D341Med (cell line): ENCODE results near the gene FAAP100.
A peak's percentile ranks its signal among the peaks of the same experiment; 100 is the strongest.

Experiments used
- DNase-seq: peaks from one replicate; pipeline ENCODE4 v3.0.0; 2012; ENCODE audit warnings: low spot score

The FAAP100 gene

GRCh38 chr17:81556175-81556691 is 4.1 kb upstream of the FAAP100 start:
- no peak for DNase-seq

GRCh38 chr17:81553616-81554181 is 1.5 kb upstream of the FAAP100 start:
- peak; percentile 73 for DNase-seq

- DNase-seq = peak; percentile 92
These were observed 964 bp upstream of the FAAP100 start for GRCh38 chr17:81553018-81553615.

- peak; percentile 77 for DNase-seq
These were observed 502 bp downstream of the FAAP100 start for GRCh38 chr17:81551458-81552243.

GRCh38 chr17:81550830-81551457 is 1.2 kb downstream of the FAAP100 start:
- DNase-seq = no peak

- no peak for DNase-seq
These were observed 1.9 kb downstream of the FAAP100 start for GRCh38 chr17:81550285-81550684.

- no peak for DNase-seq
These were observed 2.3 kb downstream of the FAAP100 start for GRCh38 chr17:81549826-81550225.

GRCh38 chr17:81549031-81549557 is 3.1 kb downstream of the FAAP100 start:
- no peak for DNase-seq

- DNase-seq = no peak
These were observed 4.6 kb downstream of the FAAP100 start for GRCh38 chr17:81547614-81547982.

GRCh38 chr17:81546906-81547613 is 5.1 kb downstream of the FAAP100 start:
- DNase-seq = no peak

GRCh38 chr17:81545160-81545949 is 6.8 kb downstream of the FAAP100 start:
- DNase-seq = no peak

- no peak for DNase-seq
These were observed 7.7 kb downstream of the FAAP100 start for GRCh38 chr17:81544281-81544974.

- no peak for DNase-seq
These were observed 8.4 kb downstream of the FAAP100 start for GRCh38 chr17:81543756-81544155.

GRCh38 chr17:81543339-81543675 is 8.8 kb downstream of the FAAP100 start:
- DNase-seq = no peak

GRCh38 chr17:81542431-81543338 is 9.5 kb downstream of the FAAP100 start:
- no peak for DNase-seq

GRCh38 chr17:81541123-81541522 is 11.0 kb downstream of the FAAP100 start:
- DNase-seq = no peak

GRCh38 chr17:81540676-81541027 is 11.5 kb downstream of the FAAP100 start:
- no peak for DNase-seq

- DNase-seq = no peak
These were observed 12.0 kb downstream of the FAAP100 start for GRCh38 chr17:81539961-81540675.

GRCh38 chr17:81539571-81539900 is 12.6 kb downstream of the FAAP100 start:
- no peak for DNase-seq
